ENCODE results near the gene TRAF3IP3.

Gene TRAF3IP3

GRCh38 chr1:209723756-209724693 is 31.8 kb upstream of the TRAF3IP3 start:
- in situ Hi-C loops (cut with HindIII; ENCODE audit: low sequenced_read_pairs): no loop called here
- TF ChIP-seq, protein P1, sequence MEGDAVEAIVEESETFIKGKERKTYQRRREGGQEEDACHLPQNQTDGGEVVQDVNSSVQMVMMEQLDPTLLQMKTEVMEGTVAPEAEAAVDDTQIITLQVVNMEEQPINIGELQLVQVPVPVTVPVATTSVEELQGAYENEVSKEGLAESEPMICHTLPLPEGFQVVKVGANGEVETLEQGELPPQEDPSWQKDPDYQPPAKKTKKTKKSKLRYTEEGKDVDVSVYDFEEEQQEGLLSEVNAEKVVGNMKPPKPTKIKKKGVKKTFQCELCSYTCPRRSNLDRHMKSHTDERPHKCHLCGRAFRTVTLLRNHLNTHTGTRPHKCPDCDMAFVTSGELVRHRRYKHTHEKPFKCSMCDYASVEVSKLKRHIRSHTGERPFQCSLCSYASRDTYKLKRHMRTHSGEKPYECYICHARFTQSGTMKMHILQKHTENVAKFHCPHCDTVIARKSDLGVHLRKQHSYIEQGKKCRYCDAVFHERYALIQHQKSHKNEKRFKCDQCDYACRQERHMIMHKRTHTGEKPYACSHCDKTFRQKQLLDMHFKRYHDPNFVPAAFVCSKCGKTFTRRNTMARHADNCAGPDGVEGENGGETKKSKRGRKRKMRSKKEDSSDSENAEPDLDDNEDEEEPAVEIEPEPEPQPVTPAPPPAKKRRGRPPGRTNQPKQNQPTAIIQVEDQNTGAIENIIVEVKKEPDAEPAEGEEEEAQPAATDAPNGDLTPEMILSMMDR (IDR thresholded peaks at IDR 0.05; ENCODE audit: low read depth, low read length): no peak
- DNase-seq (ENCODE audit: low read depth, low spot score): no peak
- H3K4me3 ChIP-seq (ENCODE audit: low read depth, low read length): no peak overlapping the region

DNA sequence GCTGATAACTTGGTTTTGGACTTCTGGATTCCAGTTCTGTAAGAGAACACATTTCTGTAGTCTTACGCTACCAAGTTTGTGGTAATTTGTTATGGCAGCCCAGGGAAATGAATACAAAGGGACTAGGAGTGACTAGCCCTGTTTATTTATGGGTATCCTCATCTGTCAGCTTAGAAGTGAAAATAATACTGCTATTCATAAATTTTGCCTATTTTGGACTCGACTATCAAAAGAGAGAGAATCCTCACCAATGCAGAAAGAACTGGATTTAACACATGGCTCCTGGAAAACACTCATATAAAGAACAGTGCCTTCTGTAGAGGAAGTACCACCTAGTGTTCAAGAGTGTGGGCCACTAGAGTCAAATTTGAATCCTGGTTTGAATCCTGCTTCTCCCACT is 28.6 kb upstream of the TRAF3IP3 start:
- TF ChIP-seq, protein P1 (IDR thresholded peaks at IDR 0.05; ENCODE audit: low read depth, low read length): no peak
- DNase-seq (ENCODE audit: low read depth, low spot score): no peak
- no peak overlapping the region for H3K4me3 ChIP-seq (ENCODE audit: low read depth, low read length)
- in situ Hi-C loops (cut with HindIII; ENCODE audit: low sequenced_read_pairs): no loop called here

- in situ Hi-C loops (cut with HindIII; ENCODE audit: low sequenced_read_pairs): no loop called here
- no peak overlapping the region for H3K4me3 ChIP-seq (ENCODE audit: low read depth, low read length)
- DNase-seq (ENCODE audit: low read depth, low spot score): no peak
- TF ChIP-seq, protein P1 (IDR thresholded peaks at IDR 0.05; ENCODE audit: low read depth, low read length): no peak
These were observed 28.1 kb upstream of the TRAF3IP3 start for GRCh38 chr1:209727785-209728184.

- TF ChIP-seq, protein P1 (IDR thresholded peaks at IDR 0.05; ENCODE audit: low read depth, low read length): no peak
- in situ Hi-C loops (cut with HindIII; ENCODE audit: low sequenced_read_pairs): no loop called here
- H3K4me3 ChIP-seq (ENCODE audit: low read depth, low read length): no peak overlapping the region
These were observed 27.4 kb upstream of the TRAF3IP3 start for GRCh38 chr1:209728466-209728865.

DNA sequence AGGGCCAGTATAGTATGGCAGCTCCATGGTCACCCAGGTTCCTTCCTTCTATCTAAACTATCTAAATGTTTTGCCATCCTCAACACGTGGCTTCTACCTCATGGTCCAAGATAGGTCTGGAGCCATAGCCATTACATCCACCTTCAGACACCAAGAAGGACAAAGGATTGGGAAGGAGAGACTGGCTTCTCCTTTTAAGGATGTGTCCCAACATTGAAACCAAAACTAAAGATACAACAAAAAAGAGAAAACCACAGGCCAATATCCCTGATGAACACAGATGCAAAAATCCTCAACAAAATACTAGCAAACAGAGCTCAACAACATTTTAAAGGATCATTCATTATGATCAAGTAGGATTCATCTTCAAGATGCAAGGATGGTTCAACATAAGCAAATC is 26.4 kb upstream of the TRAF3IP3 start:
- TF ChIP-seq, protein P1 (IDR thresholded peaks at IDR 0.05; ENCODE audit: low read depth, low read length): no peak
- in situ Hi-C loops (cut with HindIII; ENCODE audit: low sequenced_read_pairs): no loop called here
- no peak overlapping the region for H3K4me3 ChIP-seq (ENCODE audit: low read depth, low read length)
- DNase-seq (ENCODE audit: low read depth, low spot score): no peak

More at GRCh38 chr1:209728466-209728865, 27.4 kb upstream of the TRAF3IP3 start:
- no peak for DNase-seq (ENCODE audit: low read depth, low spot score)

DNA sequence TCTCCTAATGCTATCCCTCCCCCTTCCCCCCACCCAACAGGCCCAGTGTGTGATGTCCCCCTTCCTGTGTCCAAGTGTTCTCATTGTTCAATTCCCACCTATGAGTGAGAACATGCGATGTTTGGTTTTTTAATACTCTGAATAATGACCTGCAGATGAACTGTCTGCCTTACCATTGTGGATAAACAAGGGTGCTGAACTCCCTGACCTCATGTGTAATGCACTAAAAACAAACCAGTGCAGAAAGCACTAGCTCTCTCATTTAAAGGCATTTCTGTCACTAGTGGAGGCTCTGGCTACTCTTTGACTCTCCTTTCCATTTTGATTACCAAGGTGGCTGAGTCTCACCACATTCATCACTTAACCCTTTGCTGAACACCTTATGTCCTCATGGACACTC is 23.1 kb upstream of the TRAF3IP3 start:
- TF ChIP-seq, protein P1 (IDR thresholded peaks at IDR 0.05; ENCODE audit: low read depth, low read length): no peak
- in situ Hi-C loops (cut with HindIII; ENCODE audit: low sequenced_read_pairs): no loop called here
- no peak for DNase-seq (ENCODE audit: low read depth, low spot score)
- H3K4me3 ChIP-seq (ENCODE audit: low read depth, low read length): no peak overlapping the region
